NCI-H2227 (cell line): ENCODE data around the gene PRR16.

Experiments used
- DNase-seq: peaks from one replicate; lab custom pipeline; 2025; ENCODE audit not compliant: unreplicated experiment; lab: John Stamatoyannopoulos, UW

The PRR16 gene

GRCh38 chr5:120706877-120707276 lies 242.8 kb downstream of the PRR16 start:
- no peak for DNase-seq

- no peak for DNase-seq
Observed at GRCh38 chr5:120717381-120717780, 253.3 kb downstream of the PRR16 start.

- DNase-seq, result no peak
Observed at GRCh38 chr5:120730214-120730613, 266.1 kb downstream of the PRR16 start.

- DNase-seq, result no peak
Observed at GRCh38 chr5:120734033-120734432, 269.9 kb downstream of the PRR16 start.

- no peak for DNase-seq
Observed at GRCh38 chr5:120735076-120735475, 271.0 kb downstream of the PRR16 start.
